Measurements from ENCODE around the gene RAB36. TPM values are rescaled to one million over a fixed set of nuclear protein-coding genes. Genes with fewer than 3 reads are reported as not detected.

The RAB36 gene
- total and polyA plus RNA-seq, 9 of the 15 experiments (the other 6 are each of a cell fraction or from before 2014, with no cell fraction given) = 0.04 to 0.50 (median 0.08) TPM; not detected in 3

DNA sequence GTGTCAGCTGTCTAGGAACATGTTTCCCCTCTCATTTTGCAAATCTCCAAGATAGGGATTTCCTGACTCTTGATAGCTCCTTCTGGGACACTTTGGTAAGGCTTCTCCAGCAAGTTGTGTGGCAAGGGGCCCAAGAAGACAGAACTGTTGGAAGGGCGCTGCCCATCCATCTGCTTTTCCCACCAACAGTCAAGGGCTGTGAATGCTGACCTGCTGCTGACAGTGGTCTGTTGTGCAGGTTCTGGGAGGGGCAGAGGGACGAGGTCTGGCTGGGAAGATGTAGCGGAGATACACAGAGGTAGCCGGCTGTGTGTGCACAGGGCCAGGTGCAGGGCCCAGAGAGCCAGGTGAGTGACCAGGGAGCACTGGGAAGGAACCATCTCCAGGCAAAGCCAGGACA is 47.3 kb downstream of the RAB36 start:
- peak; percentile 25 for ATAC-seq

More for the DNA sequence above, 47.3 kb downstream of the RAB36 start:
- intact Hi-C loops (cut with micrococcal nuclease) = no loop called here
- Histone ChIP-seq H2AFZ (ENCODE audit: low read depth, low read length) (no peak overlapping the region), H3K79me2 (ENCODE audit: control insufficient read depth, insufficient read depth, low read length) (peaks cover 90% of the 10 kb centered on the region), H3K4me1 (replicated peaks in 1 of 2; ENCODE audit: control insufficient read depth in 2 of 2, insufficient read depth in 2 of 2, low read length in 2 of 2) (peaks cover 13 to 15% of the 10 kb centered on the region in 2 experiments), H3K9me3 (replicated peaks; ENCODE audit: control insufficient read depth, insufficient read depth, low read depth, low read length) (no peaks in the 10 kb centered on the region), H3K36me3 (ENCODE audit: control insufficient read depth, insufficient read depth, low read length) (peaks cover 72% of the 10 kb centered on the region), H3K9me1 (ENCODE audit: control insufficient read depth, insufficient read depth, low read length) (peaks cover 43% of the 10 kb centered on the region), H3K27me3 (ENCODE audit: control insufficient read depth in 2 of 2, insufficient read depth in 2 of 2, low read length in 2 of 2) (no peaks in the 10 kb centered on the region), H3K4me3 (no peak overlapping the region), H3K4me2 (ENCODE audit: insufficient read depth, low read length) (no peak overlapping the region), H3K27ac (ENCODE audit: extremely low read depth, low read depth, low read length) (no peak overlapping the region), H3K9ac (ENCODE audit: insufficient read depth in 1 of 2, low read depth in 2 of 2, low read length in 2 of 2) (peak overlapping the region in 1 of 2 experiments; percentile 63; a peak in 2 of 4 replicates), H4K20me1 (replicated peaks; ENCODE audit: control insufficient read depth, insufficient read depth, low read length) (peaks cover 64% of the 10 kb centered on the region)
- no TSS peak for BruUV-seq (replicated peaks)
- 84% methylated on average over 4 of the region's 4 CpGs for WGBS (ENCODE audit: insufficient coverage, low coverage, missing lambda C conversion rate)
- no peak for DNase-seq (ENCODE audit: extremely low read depth in 1 of 4, low spot score in 3 of 4)
- POLR2A ChIA-PET = interaction anchor here (0.6 to 86.5 kb wide), 6 partner anchors 6 to 89 kb away, joined by 3 to 3476 read pairs (median 6); partner anchors contain the start of genes BCR and RAB36
- peak in 1 of 2 experiments; percentile 17; a peak in 1 of 4 replicates for TF ChIP-seq MLX (CRISPR knock-in tag; conservative IDR thresholded peaks at IDR 0.05)
- no peak for TF ChIP-seq ARID2 (IDR thresholded peaks at IDR 0.05)
- TF ChIP-seq ZC3H4 (CRISPR knock-in tag; IDR thresholded peaks at IDR 0.05; ENCODE audit: borderline replicate concordance) = no peak
- no peak for TF ChIP-seq SAFB2 (IDR thresholded peaks at IDR 0.05; ENCODE audit: borderline replicate concordance, low read depth, low read length, severe bottlenecking)
- TF ChIP-seq SAFB (IDR thresholded peaks at IDR 0.05; ENCODE audit: borderline replicate concordance, low read depth, low read length) = no peak
- no peak for TF ChIP-seq TCF7L2 (IDR thresholded peaks at IDR 0.05; ENCODE audit: low read depth, low read length)
- TF ChIP-seq COPS2 (conservative IDR thresholded peaks at IDR 0.05) = no peak
- CTCF ChIA-PET (ENCODE audit: low intra/inter-chr PET ratio) = no interaction called here
- no peak for FAIRE-seq
- in situ Hi-C loops (cut with MboI) = no loop called here

Data from K562 (cell line).